HEK293T (cell line): ENCODE data around the gene CNOT6.

Experiments
- ARNT ChIP-seq: fragments of 450-650 bp; IDR thresholded peaks from 2 replicates; pipeline ENCODE4 v1.6.1; 2017; ENCODE audit warnings: mild to moderate bottlenecking
- BHLHE40 ChIP-seq: fragments of 450-650 bp; IDR thresholded peaks from 2 replicates; pipeline ENCODE4 v1.6.1; 2016; ENCODE audit warnings: mild to moderate bottlenecking, moderate library complexity, borderline replicate concordance
- CTBP1 ChIP-seq: fragments of 450-650 bp; IDR thresholded peaks from 2 replicates; pipeline ENCODE4 v1.6.1; 2016; ENCODE audit warnings: borderline replicate concordance
- ELF4 ChIP-seq: fragments of 450-650 bp; IDR thresholded peaks from 2 replicates; pipeline ENCODE4 v1.6.1; 2017; ENCODE audit warnings: antibody characterized with exemption
- FOXA1 ChIP-seq: fragments of 450-650 bp; IDR thresholded peaks from 2 replicates; pipeline ENCODE4 v1.6.1; 2016; ENCODE audit warnings: mild to moderate bottlenecking
- FOXM1 ChIP-seq: fragments of 450-650 bp; IDR thresholded peaks from 2 replicates; pipeline ENCODE4 v1.6.1; 2017; ENCODE audit warnings: mild to moderate bottlenecking, borderline replicate concordance
- HDGF ChIP-seq: fragments of 450-650 bp; IDR thresholded peaks from 2 replicates; pipeline ENCODE4 v1.6.1; 2017; ENCODE audit warnings: antibody characterized with exemption, borderline replicate concordance
- LEF1 ChIP-seq: fragments of 450-650 bp; IDR thresholded peaks from 2 replicates; pipeline ENCODE4 v1.6.1; 2017; ENCODE audit warnings: mild to moderate bottlenecking, borderline replicate concordance
- NFRKB ChIP-seq: fragments of 450-650 bp; IDR thresholded peaks from 2 replicates; pipeline ENCODE4 v1.6.1; 2016; ENCODE audit warnings: mild to moderate bottlenecking, moderate library complexity
- SP1 ChIP-seq: fragments of 450-650 bp; IDR thresholded peaks from 2 replicates; pipeline ENCODE4 v1.6.1; 2017
- SUZ12 ChIP-seq: fragments of 450-650 bp; IDR thresholded peaks from 2 replicates; pipeline ENCODE4 v1.6.1; 2016; ENCODE audit warnings: mild to moderate bottlenecking
- TARDBP ChIP-seq: fragments of 450-650 bp; IDR thresholded peaks from 2 replicates; pipeline ENCODE4 v1.6.1; 2016

DNA sequence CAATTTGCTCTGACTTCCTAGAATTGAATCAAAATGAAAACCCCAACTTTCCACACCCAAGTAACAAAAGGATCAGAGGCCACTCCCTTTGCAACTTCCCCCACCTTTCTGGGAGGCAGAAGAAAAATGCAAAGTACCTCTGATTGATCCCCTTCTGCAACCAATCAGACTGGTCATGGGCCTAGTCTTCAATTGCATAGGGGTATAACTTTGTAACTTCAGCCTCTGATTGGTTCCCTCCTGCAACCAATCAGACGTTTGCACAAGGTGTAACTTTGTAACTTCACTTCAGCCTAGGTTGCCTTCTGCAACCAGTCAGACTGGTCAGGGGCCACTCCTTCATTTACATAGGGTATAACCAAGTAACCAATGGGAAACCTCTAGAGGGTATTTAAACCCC lies 38.3 kb upstream of the CNOT6 start:
- TF ChIP-seq ELF4 = no peak
- TF ChIP-seq TARDBP = no peak
- TF ChIP-seq SP1 = no peak
- no peak for TF ChIP-seq CTBP1
- TF ChIP-seq HDGF = no peak
- no peak for TF ChIP-seq BHLHE40
- TF ChIP-seq FOXA1 = no peak
- no peak for TF ChIP-seq NFRKB
- no peak for TF ChIP-seq ARNT
- no peak for TF ChIP-seq FOXM1
- no peak for TF ChIP-seq LEF1
- no peak for TF ChIP-seq SUZ12
